ENCODE measurements around the gene CPT1C.

GRCh38 chr19:49696865-49697264 is 5.9 kb downstream of the CPT1C start:
- TF ChIP-seq SIN3A (IDR thresholded peaks at IDR 0.05; ENCODE audit: borderline replicate concordance, insufficient read depth, low read length), result no peak
- TF ChIP-seq REST (IDR thresholded peaks at IDR 0.05; ENCODE audit: insufficient read depth in 1 of 2, low read depth in 2 of 2, low read length in 2 of 2), result no peak
- no peak for TF ChIP-seq POLR2AphosphoS5 (IDR thresholded peaks at IDR 0.05; ENCODE audit: low read depth, low read length)
